GM10248 (cell line): ENCODE data around the gene RHOBTB1.

Source experiments
- CTCF ChIA-PET: fragments of 300-600 bp; sonication (Branson Sonifier 250); formaldehyde crosslinking; extraction: SDS; loops from one replicate; lab custom pipeline; 2021; ENCODE audit warnings: antibody characterized with exemption; lab: Yijun Ruan, JAX
- POLR2A ChIA-PET: fragments of 350-650 bp; sonication (Branson Sonifier 250); formaldehyde crosslinking; extraction: SDS; loops from one replicate; lab custom pipeline; 2020; ENCODE audit warnings: antibody characterized with exemption; lab: Yijun Ruan, JAX
- DNase-seq: peaks from one replicate; pipeline ENCODE4 v3.0.0; 2012; ENCODE audit errors: extremely low spot score
- CTCF ChIP-seq: IDR thresholded peaks from 2 replicates; pipeline ENCODE4 v1.5.1; 2012; ENCODE audit warnings: mild to moderate bottlenecking, low read depth; ENCODE audit errors: extremely low read depth, missing control alignments, control extremely low read depth

RHOBTB1 gene, protein sequence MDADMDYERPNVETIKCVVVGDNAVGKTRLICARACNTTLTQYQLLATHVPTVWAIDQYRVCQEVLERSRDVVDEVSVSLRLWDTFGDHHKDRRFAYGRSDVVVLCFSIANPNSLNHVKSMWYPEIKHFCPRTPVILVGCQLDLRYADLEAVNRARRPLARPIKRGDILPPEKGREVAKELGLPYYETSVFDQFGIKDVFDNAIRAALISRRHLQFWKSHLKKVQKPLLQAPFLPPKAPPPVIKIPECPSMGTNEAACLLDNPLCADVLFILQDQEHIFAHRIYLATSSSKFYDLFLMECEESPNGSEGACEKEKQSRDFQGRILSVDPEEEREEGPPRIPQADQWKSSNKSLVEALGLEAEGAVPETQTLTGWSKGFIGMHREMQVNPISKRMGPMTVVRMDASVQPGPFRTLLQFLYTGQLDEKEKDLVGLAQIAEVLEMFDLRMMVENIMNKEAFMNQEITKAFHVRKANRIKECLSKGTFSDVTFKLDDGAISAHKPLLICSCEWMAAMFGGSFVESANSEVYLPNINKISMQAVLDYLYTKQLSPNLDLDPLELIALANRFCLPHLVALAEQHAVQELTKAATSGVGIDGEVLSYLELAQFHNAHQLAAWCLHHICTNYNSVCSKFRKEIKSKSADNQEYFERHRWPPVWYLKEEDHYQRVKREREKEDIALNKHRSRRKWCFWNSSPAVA

GRCh38 chr10:60944058-60944909 lies at the start of gene RHOBTB1:
Gene RHOBTB1, minus strand, starts transcription at chr10:60944185. Its CDS starts 32,643 bp downstream, at chr10:60911542.
- peak; percentile 34 for DNase-seq
- CTCF ChIA-PET = interaction anchor here (1.7 kb wide), 1 partner anchor 16 kb away, joined by 5 read pairs; no protein-coding TSS in a partner anchor
- POLR2A ChIA-PET = no interaction called here
- TF ChIP-seq CTCF = no peak

DNA sequence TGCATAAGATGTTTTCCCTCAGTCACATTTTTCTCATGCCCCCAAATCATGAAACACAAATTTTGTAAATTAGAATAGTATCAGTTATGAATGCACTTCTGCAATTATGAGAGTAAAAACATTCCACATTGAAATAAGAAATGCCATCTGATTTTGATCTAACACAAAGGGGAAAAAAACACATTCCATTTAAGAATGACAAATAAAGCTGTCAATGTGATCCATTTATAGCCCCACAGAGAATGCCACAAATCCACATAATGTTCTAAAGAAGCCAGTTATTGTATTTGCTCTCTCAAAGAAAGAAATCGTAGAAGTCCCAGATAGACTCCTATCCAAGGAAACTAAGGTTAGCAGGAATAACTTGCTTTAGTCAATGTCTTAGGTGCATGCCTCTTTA lies 48.7 kb upstream of the RHOBTB1 start:
- no peak for DNase-seq
- TF ChIP-seq CTCF = no peak
- ChIA-PET CTCF (no interaction called here), POLR2A (no interaction called here)

DNA sequence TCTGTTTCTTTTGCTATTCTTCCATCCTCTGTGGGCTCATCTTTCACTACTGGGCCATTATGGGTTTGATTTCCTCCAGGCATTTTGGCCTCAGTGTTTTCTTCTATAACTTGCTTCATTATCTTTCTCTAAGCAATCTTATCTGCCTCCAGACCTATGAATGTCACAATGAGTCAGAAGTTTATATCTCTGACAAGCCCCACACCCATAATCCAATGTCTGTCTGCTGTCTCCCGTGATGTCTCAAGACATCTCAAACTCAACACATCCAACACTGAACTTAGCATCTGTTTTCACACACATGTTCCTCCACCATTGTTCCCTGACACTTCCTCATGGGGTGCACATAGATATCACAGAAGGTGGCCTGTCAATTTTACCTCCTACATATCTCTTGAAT lies 46.7 kb upstream of the RHOBTB1 start:
- no peak for TF ChIP-seq CTCF
- DNase-seq = no peak
- POLR2A ChIA-PET = no interaction called here
- CTCF ChIA-PET = no interaction called here

DNA sequence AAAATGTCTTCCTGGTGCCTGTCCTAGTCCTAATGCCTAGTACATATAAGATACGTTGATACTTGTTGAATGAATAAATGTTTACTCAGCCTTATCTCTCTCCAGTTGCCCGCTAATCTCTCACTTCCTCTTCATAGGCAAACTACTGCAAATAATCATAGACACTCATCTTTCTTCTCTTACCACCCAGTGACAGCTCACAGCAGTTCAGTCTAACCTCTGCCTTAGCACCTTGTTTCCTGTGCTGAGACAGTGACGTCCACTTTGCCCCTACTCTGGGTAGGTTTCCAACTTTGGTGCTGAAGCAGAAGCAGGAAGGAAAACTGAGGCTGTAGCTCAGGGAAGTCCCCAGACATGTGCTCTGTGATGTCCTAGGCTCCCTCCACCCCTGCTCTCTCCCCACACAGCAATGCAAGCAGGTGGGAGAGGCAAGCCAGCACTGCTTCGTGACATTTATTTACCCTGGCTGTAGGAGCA lies 45.5 kb upstream of the RHOBTB1 start:
- POLR2A ChIA-PET = no interaction called here
- CTCF ChIA-PET = no interaction called here
- TF ChIP-seq CTCF = no peak
- peak; percentile 19 for DNase-seq

GRCh38 chr10:60986791-60987190 lies 42.8 kb upstream of the RHOBTB1 start:
- ChIA-PET CTCF (interaction anchor here (0.9 to 1.8 kb wide), 2 partner anchors 9 to 18 kb away, joined by 3 to 4 read pairs; no protein-coding TSS in a partner anchor), POLR2A (no interaction called here)
- no peak for DNase-seq
- TF ChIP-seq CTCF = no peak

GRCh38 chr10:60985951-60986350 lies 42.0 kb upstream of the RHOBTB1 start:
- ChIA-PET POLR2A (no interaction called here), CTCF (interaction anchor here (0.9 to 1.8 kb wide), 2 partner anchors 10 to 17 kb away, joined by 3 to 4 read pairs; no protein-coding TSS in a partner anchor)
- no peak for TF ChIP-seq CTCF
- DNase-seq = no peak
